PC-9 (cell line): Measurements from ENCODE around the gene SYNE1.
"Not testable (repeated sequence)": the region's sequence is repeated elsewhere in the genome, so short reads cannot be mapped to it uniquely, and the experiment has no call there.

Experiments
- EZH2 ChIP-seq: fragments of 200-600 bp; sonication (generic); IDR thresholded peaks from 2 replicates; pipeline ENCODE4 v1.8.0; 2017; ENCODE audit warnings: antibody characterized with exemption, low read depth
- TF ChIP-seq, protein P1 (sequence below): fragments of 200-600 bp; sonication (generic); conservative IDR thresholded peaks from 2 replicates; pipeline ENCODE4 v1.6.1; 2017; ENCODE audit warnings: mixed run types, antibody characterized with exemption, mild to moderate bottlenecking, moderate library complexity

DNA sequence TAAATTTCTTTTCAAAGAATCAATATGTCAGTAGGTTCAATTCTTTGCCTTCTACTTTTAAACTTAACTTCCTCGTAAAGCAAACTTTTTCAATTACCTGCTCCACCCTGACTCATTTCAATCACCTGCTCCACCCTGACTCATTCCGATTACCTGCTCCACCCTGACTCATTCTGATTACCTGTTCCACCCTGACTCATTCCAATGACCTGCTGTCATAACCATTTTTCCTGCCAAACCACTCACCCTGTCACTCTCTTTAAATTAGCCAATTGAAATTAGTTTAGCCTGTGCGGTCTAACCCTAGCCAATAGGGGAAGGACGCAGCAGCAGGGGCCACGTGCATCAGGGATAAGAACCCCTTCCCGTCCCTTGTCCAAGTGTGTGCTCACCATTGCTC is 141.7 kb downstream of the SYNE1 start:
- TF ChIP-seq, protein P1, sequence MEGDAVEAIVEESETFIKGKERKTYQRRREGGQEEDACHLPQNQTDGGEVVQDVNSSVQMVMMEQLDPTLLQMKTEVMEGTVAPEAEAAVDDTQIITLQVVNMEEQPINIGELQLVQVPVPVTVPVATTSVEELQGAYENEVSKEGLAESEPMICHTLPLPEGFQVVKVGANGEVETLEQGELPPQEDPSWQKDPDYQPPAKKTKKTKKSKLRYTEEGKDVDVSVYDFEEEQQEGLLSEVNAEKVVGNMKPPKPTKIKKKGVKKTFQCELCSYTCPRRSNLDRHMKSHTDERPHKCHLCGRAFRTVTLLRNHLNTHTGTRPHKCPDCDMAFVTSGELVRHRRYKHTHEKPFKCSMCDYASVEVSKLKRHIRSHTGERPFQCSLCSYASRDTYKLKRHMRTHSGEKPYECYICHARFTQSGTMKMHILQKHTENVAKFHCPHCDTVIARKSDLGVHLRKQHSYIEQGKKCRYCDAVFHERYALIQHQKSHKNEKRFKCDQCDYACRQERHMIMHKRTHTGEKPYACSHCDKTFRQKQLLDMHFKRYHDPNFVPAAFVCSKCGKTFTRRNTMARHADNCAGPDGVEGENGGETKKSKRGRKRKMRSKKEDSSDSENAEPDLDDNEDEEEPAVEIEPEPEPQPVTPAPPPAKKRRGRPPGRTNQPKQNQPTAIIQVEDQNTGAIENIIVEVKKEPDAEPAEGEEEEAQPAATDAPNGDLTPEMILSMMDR = not testable (repeated sequence)
- not testable (repeated sequence) for TF ChIP-seq EZH2
